ENCODE data around the gene MVB12B.

Gene MVB12B

GRCh38 chr9:126329476-126330275 lies 3.0 kb downstream of the MVB12B start:
- DNase-seq (ENCODE audit: low read depth in 2 of 3, low spot score in 2 of 3), result no peak

- DNase-seq (ENCODE audit: low read depth in 2 of 3, low spot score in 2 of 3), result no peak
Observed at GRCh38 chr9:126330536-126330935, 3.9 kb downstream of the MVB12B start.

DNA sequence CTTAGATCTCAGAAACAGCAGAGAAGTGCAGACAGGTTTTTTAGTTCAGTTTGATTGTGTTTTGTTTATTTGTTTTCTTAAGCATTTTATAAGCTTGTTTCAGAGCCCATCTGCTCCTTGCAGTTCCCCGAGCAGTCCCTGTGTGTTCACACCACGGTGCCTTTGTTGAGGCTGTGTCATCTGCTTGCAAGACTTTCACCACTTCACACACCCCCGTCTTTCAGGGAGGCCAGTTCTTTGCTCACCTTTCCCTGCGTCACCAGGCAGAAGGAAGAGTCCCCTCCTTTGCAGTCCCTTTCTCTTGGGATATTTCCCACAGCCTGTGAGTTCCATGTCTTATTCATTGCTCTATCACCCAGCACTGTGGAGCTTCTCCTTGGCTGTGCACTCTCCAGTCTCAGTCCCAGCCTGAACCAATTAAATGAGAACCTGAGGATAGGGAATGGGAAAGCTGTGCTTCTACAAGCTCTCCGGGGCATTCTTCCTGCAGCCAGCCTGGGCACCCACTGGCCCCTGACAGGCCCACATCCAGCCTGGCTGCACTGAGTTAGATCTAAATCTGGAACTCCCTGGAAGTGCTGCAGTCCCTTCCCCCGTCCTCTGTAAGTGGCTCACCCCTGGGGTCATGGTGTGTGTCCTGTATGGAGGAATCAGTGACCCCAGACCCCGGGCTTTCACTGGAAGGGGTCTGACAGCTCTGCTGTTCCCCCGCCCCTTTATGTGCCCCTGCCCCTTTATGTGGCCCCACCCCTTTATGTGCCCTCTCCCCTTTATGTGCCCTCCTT lies 5.5 kb downstream of the MVB12B start:
- DNase-seq (ENCODE audit: low read depth in 2 of 3, low spot score in 2 of 3), result no peak

DNA sequence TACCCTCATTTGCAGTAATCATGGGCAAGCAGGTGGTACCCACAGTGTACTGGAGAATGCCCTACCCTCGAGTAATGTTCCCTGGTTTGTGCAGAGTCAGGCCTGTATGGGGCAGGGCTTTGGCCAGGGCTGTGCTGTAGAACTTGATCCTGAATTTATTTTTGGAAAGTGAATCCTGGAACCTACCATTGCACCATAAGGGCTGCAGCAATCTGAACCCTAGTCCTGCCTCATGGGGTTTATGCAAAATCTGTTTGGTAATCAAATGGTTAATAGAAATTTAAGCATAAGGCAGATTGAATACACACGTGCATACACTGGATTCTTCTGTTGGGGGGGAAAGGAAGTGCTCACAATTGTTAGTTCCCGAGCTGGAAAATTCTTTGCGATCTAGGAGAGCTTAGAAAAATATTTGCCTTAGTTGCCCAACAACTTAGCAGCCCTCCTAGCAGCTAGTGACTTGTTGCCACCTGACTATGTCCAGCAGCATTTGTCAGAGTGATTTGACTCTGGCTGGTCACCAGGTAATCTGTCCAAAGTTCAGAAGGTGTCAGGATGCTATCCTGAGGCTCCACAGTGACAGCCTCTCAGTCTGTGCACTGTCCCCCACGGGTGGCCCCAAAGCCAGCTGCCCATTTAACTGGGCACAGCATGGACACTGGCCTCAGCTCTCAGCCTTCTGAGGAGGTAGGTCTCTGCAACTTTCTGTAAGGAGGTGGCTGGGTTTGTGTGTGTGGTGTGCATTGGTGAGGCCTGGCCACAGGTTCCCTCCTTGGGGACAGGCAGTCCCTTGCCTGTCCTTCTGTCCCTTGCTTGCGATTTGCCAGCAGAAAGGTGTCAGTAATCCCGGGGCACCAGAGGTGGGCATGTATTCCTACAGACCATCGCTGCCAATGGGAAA lies 8.3 kb downstream of the MVB12B start:
- no peak for DNase-seq (ENCODE audit: low read depth in 2 of 3, low spot score in 2 of 3)

GRCh38 chr9:126335837-126336735 lies 9.5 kb downstream of the MVB12B start:
- no peak for DNase-seq (ENCODE audit: low read depth in 2 of 3, low spot score in 2 of 3)

DNA sequence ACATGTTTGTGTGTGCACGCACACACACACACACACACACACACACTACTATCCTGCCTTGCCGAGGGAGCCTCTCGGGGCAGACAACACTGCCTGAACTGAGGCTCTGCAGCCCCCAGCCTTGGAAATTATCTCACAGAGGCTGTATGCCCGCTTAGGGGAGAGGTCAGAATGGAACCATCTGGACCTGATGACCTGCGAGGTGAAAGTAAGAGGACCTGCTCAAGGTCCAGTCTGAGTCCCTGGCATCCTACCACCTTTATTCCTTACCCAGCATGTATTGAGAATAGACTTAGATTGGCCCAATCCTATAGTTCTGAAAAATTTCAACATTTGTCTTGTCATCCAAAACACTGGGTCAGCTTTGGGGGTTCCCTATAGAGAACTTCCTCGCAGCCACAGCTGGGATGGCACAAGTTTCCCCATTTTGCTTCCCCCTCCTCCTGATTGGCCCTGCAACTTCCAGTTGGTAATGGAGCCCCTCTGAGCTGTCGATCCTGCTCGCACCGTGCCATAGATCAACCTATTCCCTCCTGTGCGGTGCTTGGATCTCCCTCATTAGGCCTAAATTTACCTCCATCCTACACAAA lies 10.2 kb downstream of the MVB12B start:
- no peak for DNase-seq (ENCODE audit: low read depth in 2 of 3, low spot score in 2 of 3)

DNA sequence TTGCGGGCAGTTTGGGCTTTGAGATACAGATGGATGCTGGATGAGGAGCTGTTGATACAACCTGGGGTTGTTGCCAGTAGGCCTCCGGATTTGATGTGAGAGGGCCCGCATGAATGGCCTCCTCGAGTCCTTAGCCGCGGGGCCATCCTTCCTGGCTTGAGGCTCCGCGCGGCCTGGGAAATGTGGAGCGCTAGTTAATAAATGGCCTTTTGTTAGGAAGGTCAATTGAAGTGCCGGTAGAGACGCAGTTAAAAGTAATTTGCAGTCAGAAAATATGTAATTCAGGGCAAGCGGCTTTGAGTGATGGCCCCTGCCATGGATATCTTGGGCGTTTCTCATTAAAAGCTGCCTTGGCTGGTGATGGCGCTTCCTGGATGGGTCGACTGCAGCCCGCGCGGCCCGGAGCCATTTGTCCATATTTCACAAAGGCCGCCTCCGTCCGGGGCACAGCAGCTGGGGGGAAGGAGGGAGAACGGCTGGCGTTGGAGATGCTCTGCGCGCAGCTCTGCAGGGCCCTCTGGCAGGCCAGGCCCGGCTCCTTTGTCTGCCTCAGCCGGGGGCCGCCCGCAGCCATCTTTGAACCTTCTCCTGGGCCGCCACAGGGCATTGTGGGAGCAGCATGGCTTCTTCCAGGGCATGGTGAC lies 11.2 kb downstream of the MVB12B start:
- DNase-seq (ENCODE audit: low read depth in 2 of 3, low spot score in 2 of 3), result no peak

- no peak for DNase-seq (ENCODE audit: low read depth in 2 of 3, low spot score in 2 of 3)
Observed at GRCh38 chr9:126338945-126339344, 12.3 kb downstream of the MVB12B start.

DNA sequence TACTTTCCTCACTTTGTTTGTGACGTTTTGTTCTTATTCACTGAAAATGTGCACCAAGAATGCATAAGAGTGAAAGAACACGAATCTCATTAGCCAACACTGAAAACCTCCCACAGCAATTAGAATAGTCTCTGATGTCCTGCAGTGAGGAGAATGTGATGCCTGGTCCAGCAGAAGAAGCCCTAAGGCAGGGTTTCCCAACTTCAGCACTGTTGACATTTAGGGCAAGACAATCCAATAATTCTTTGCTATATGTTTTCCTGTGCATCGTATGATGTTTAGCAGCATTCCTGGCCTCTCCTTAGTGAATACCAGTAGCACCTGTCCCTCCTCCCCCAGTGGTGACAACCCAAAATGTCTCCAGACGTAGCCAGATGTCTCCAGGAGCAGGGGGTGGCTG lies 14.8 kb downstream of the MVB12B start:
- DNase-seq (ENCODE audit: low read depth in 2 of 3, low spot score in 2 of 3), result no peak

DNA sequence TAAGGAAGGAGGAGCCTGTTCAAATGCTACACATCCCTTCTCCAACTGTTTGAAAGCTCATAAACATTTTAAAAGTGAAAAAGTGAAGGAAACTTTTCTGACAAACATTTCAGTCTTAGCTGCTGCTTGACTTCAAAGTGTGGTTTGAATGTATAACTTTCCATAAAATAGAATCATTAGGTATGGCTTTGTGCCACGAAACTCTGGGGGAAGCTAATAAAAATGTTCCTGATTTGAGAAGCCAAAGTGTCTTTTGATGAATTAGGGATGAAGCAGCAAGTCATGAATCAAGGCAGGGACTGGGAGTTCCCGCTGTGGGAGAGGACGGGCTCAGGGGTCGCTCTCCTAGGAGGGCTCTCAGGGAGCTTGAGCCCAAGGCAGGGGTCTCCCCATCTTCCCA lies 15.3 kb downstream of the MVB12B start:
- no peak for DNase-seq (ENCODE audit: low read depth in 2 of 3, low spot score in 2 of 3)

- no peak for DNase-seq (ENCODE audit: low read depth in 2 of 3, low spot score in 2 of 3)
Observed at GRCh38 chr9:126342621-126343031, 16.0 kb downstream of the MVB12B start.

DNA sequence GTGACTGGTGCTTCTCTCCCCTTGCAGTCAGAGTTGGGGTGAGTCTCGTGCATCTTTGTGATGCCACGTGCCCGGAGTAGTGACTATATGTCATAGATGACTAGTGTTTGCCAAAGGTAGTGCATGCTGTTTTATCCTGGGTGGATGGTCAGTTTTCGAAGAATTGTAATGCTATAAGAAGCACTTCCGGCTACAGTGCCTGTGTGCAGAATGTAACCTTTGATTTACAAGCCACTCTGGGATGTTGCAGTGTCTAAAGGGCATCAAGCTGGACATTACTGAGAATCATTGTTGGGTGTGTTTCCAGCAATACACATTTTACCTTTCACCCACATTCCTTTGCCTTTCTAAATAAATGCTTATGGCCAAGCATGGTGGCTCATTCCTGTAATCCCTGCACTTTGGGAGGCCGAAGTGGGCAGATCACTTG lies 16.7 kb downstream of the MVB12B start:
- no peak for DNase-seq (ENCODE audit: low read depth in 2 of 3, low spot score in 2 of 3)

GRCh38 chr9:126346031-126346430 lies 19.4 kb downstream of the MVB12B start:
- DNase-seq (ENCODE audit: low read depth in 2 of 3, low spot score in 2 of 3), result no peak

GRCh38 chr9:126347093-126347492 lies 20.5 kb downstream of the MVB12B start:
- no peak for DNase-seq (ENCODE audit: low read depth in 2 of 3, low spot score in 2 of 3)

- no peak for DNase-seq (ENCODE audit: low read depth in 2 of 3, low spot score in 2 of 3)
Observed at GRCh38 chr9:126347911-126348760, 21.5 kb downstream of the MVB12B start.

DNA sequence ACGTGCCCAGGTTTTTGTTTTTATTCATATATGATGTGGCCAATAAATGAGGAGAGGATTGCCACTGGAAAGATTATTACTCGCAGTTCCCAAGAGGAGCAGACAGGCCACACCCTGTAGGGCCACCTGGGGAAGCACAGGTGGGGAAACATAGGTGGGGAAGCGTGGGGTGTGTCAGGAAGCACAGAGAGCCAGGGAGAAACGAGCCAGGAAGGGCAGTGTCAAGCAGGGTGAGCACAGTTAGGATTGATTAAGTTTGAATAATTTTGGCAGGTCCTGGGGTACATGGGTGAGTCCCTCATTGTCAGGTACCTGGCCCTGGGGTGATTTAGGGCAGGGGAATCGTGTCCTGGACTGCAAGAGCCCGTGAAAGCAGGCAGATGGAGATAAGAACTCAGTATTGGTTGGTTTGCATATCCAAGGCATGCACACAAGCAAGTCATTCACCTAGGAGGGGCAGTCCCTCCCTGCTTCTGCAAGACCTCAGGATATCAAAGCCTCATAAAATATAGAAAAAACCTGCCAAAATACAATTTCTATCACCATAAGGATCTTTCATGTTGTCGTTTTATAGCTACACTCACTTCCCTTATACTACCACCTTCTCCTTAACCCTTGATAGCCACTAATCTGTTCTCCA lies 22.4 kb downstream of the MVB12B start:
- DNase-seq (ENCODE audit: low read depth in 2 of 3, low spot score in 2 of 3), result no peak

GRCh38 chr9:126354887-126355770 lies 28.5 kb downstream of the MVB12B start:
- no peak for DNase-seq (ENCODE audit: low read depth in 2 of 3, low spot score in 2 of 3)

All from activated CD8-positive, alpha-beta memory T cell treated with anti-CD3 and anti-CD28 coated beads for 48 hours (primary cell).